Liver (tissue), 9 donors: ENCODE results near the gene STK35. TPM values are rescaled to one million over a fixed set of nuclear protein-coding genes. Genes with fewer than 3 reads are reported as not detected.
A peak's percentile ranks its signal among the peaks of the same experiment; 100 is the strongest.

Experiments used
- DNase-seq: peaks from one replicate; pipeline ENCODE4 v3.0.0-alpha.2; 2017; ENCODE audit warnings: low spot score
- H3K27ac ChIP-seq, 2 donors: one replicate each; pipeline ENCODE4 v1.7.0; 2013; ENCODE audit warnings: inconsistent platforms in 2 of 2, low read length in 2 of 2, control low read depth in 1 of 2, low read depth in 1 of 2, mild to moderate bottlenecking in 1 of 2
- H3K27me3 ChIP-seq, 4 donors: one replicate each; pipeline versions ENCODE4 v1.6.1 to v1.7.0; 2013; ENCODE audit warnings: low read length in 3 of 4, inconsistent platforms in 1 of 4, mild to moderate bottlenecking in 1 of 4, moderate library complexity in 1 of 4; ENCODE audit not compliant: control insufficient read depth in 4 of 4, insufficient read depth in 4 of 4
- H3K36me3 ChIP-seq, 4 donors: one replicate each; pipeline versions ENCODE4 v1.6.1 to v1.7.0; 2013; ENCODE audit warnings: low read length in 3 of 4, mild to moderate bottlenecking in 3 of 4, low read depth in 1 of 4, moderate library complexity in 1 of 4; ENCODE audit not compliant: control insufficient read depth in 4 of 4, insufficient read depth in 3 of 4
- H3K4me1 ChIP-seq, 4 donors: one replicate each; pipeline versions ENCODE4 v1.6.1 to v1.7.0; 2013; ENCODE audit warnings: low read length in 3 of 4, mild to moderate bottlenecking in 3 of 4, moderate library complexity in 1 of 4; ENCODE audit not compliant: control insufficient read depth in 4 of 4, insufficient read depth in 4 of 4
- H3K4me3 ChIP-seq, 3 donors: one replicate each; pipeline versions ENCODE4 v1.6.1 to v1.7.0; 2013; ENCODE audit warnings: low read length in 3 of 3, control low read depth in 1 of 3, low read depth in 1 of 3, mild to moderate bottlenecking in 1 of 3
- H3K9ac ChIP-seq, 2 donors: one replicate each; pipeline ENCODE4 v1.7.0; 2013; ENCODE audit warnings: low read length in 2 of 2, mild to moderate bottlenecking in 2 of 2, moderate library complexity in 2 of 2, control low read depth in 1 of 2, low read depth in 1 of 2
- H3K9me3 ChIP-seq, 4 donors: one replicate each; pipeline versions ENCODE4 v1.6.1 to v1.7.0; 2013; ENCODE audit warnings: low read length in 3 of 4; ENCODE audit not compliant: control insufficient read depth in 4 of 4
- ATF3 ChIP-seq: IDR thresholded peaks from 2 replicates; pipeline ENCODE4 v1.6.1; 2016; ENCODE audit warnings: antibody characterized with exemption
- CTCF ChIP-seq: fragments of 150-350 bp; IDR thresholded peaks from 2 replicates; pipeline ENCODE4 v1.5.1; 2017; ENCODE audit warnings: improper control_type of control experiment, low read depth, low read length; ENCODE audit not compliant: missing input control
- EGR1 ChIP-seq, 2 donors: IDR thresholded peaks; 2 replicates each; pipeline ENCODE4 v1.6.1; 2016 to 2018; ENCODE audit warnings: antibody characterized with exemption in 2 of 2, low read depth in 2 of 2
- FOXA1 ChIP-seq: IDR thresholded peaks from 2 replicates; pipeline ENCODE4 v1.6.1; 2016; ENCODE audit warnings: antibody characterized with exemption
- FOXA2 ChIP-seq: IDR thresholded peaks from 2 replicates; pipeline ENCODE4 v1.6.1; 2016; ENCODE audit warnings: antibody characterized with exemption
- GABPA ChIP-seq, 2 donors: IDR thresholded peaks in 1 of 2; conservative IDR thresholded peaks in 1 of 2; 2 replicates each; pipeline ENCODE4 v1.6.1; 2016; ENCODE audit warnings: antibody characterized with exemption in 2 of 2, mild to moderate bottlenecking in 1 of 2, moderate library complexity in 1 of 2
- HNF4A ChIP-seq, 2 donors: conservative IDR thresholded peaks; 2 replicates each; pipeline ENCODE4 v1.6.1; 2016; ENCODE audit warnings: antibody characterized with exemption in 2 of 2, mild to moderate bottlenecking in 2 of 2
- HNF4G ChIP-seq: IDR thresholded peaks from 2 replicates; pipeline ENCODE4 v1.6.1; 2016; ENCODE audit warnings: antibody characterized with exemption
- JUND ChIP-seq, 2 donors: IDR thresholded peaks; 2 replicates each; pipeline ENCODE4 v1.6.1; 2016; ENCODE audit warnings: antibody characterized with exemption in 2 of 2
- NR2F2 ChIP-seq: IDR thresholded peaks from 2 replicates; pipeline ENCODE4 v1.6.1; 2016; ENCODE audit warnings: antibody characterized with exemption
- RAD21 ChIP-seq, 2 donors: IDR thresholded peaks; 2 replicates each; pipeline ENCODE4 v1.6.1; 2016; ENCODE audit warnings: antibody characterized with exemption in 2 of 2, mild to moderate bottlenecking in 2 of 2
- REST ChIP-seq: IDR thresholded peaks from 2 replicates; pipeline ENCODE4 v1.6.1; 2016; ENCODE audit warnings: antibody characterized with exemption, mild to moderate bottlenecking
- RXRA ChIP-seq, 2 donors: IDR thresholded peaks; 2 replicates each; pipeline ENCODE4 v1.6.1; 2017 to 2018; ENCODE audit warnings: antibody characterized with exemption in 2 of 2, mild to moderate bottlenecking in 1 of 2
- SP1 ChIP-seq: IDR thresholded peaks from 2 replicates; pipeline ENCODE4 v1.6.1; 2018; ENCODE audit warnings: antibody characterized with exemption, mild to moderate bottlenecking
- TAF1 ChIP-seq: conservative IDR thresholded peaks from 2 replicates; pipeline ENCODE4 v1.6.1; 2016; ENCODE audit warnings: antibody characterized with exemption, mild to moderate bottlenecking
- YY1 ChIP-seq: IDR thresholded peaks from 2 replicates; pipeline ENCODE4 v1.6.1; 2016; ENCODE audit warnings: antibody characterized with exemption, mild to moderate bottlenecking
- ZBTB33 ChIP-seq: IDR thresholded peaks from 2 replicates; pipeline ENCODE4 v1.6.1; 2016; ENCODE audit warnings: antibody characterized with exemption
- WGBS: extraction: QIAGEN DNeasy Blood & Tissue Kit; methylation state at CpG from one replicate; pipeline ENCODE4 v1.1.7; 2013; 5-methylcytosine and 5-hydroxymethylcytosine counted together
- polyA plus RNA-seq, 2 donors: library from polyadenylated mRNA; stranded (reverse) in 1 of 2; unstranded in 1 of 2; fragments of 200-250 nt in 1 of 2; fragments of >200 nt in 1 of 2; fragmentation: Nextera tagmentation in 1 of 2; extraction: Ambion mirVana in 1 of 2; gene quantifications; one replicate each; pipeline versions ENCODE4 v1.2.1 to v1.2.3, GENCODE V29; 2013 to 2015
- total RNA-seq, 2 donors: library from RNA; depleted of rRNA; stranded (reverse); fragments of >200 nt; gene quantifications; one replicate each; pipeline ENCODE4 v1.2.3, GENCODE V29; 2014
- donor health status: healthy.
- donor health status: healthy.
- donor health status: healthy.
- donor health status: healthy.
- donor health status: healthy.

STK35 gene
- 10 to 100 TPM; 15.6 to 18.5 TPM for total RNA-seq
- polyA plus RNA-seq: 1 to 10 TPM; 2.5 to 4.3 TPM

- Histone ChIP-seq H3K27me3 (no peaks in the 10 kb centered on the region), H3K9me3 (no peaks in the 10 kb centered on the region), H3K4me3 (peak within 1 kb of the TSS; percentile 73 to 94 (median 88)), H3K27ac (peak within 1 kb of the TSS; percentile 99), H3K36me3 (no peaks in the 10 kb centered on the region), H3K4me1 (peaks cover 1 to 30% (median 26%) of the 10 kb centered on the region in 4 donors), H3K9ac (peak within 1 kb of the TSS; percentile 71 to 96)
- TF ChIP-seq HNF4A (conservative IDR thresholded peaks at IDR 0.05) (no peak), ATF3 (no peak), RAD21 (IDR thresholded peaks at IDR 0.05) (no peak), HNF4G (no peak), TAF1 (no peak), ZBTB33 (no peak), NR2F2 (no peak), YY1 (no peak), SP1 (no peak), RXRA (IDR thresholded peaks at IDR 0.05) (no peak), CTCF (no peak), EGR1 (IDR thresholded peaks at IDR 0.05; ENCODE audit: low read depth in 2 of 2) (no peak), JUND (IDR thresholded peaks at IDR 0.05) (no peak), FOXA1 (no peak)
- WGBS: 1% methylated on average over 32 of the region's 32 CpGs
- DNase-seq: peak; percentile 28
These were observed at the start of gene STK35 for GRCh38 chr20:2101057-2101864. Gene STK35 (plus strand): TSS chr20:2101827. CDS start chr20:2101882, 55 bp downstream.

- Histone ChIP-seq H3K9ac (no peak overlapping the region), H3K36me3 (no peaks in the 10 kb centered on the region), H3K27ac (no peak overlapping the region), H3K9me3 (peaks cover 0 to 7% (median 4%) of the 10 kb centered on the region in 4 donors), H3K4me1 (no peaks in the 10 kb centered on the region), H3K27me3 (peaks cover 0 to 6% (median 2%) of the 10 kb centered on the region in 4 donors), H3K4me3 (no peak overlapping the region)
- no peak for DNase-seq
- 43% methylated on average over 2 of the region's 2 CpGs for WGBS
- TF ChIP-seq TAF1 (no peak), YY1 (no peak), SP1 (no peak), ZBTB33 (no peak), EGR1 (IDR thresholded peaks at IDR 0.05; ENCODE audit: low read depth in 2 of 2) (no peak), JUND (IDR thresholded peaks at IDR 0.05) (no peak), HNF4G (no peak), HNF4A (conservative IDR thresholded peaks at IDR 0.05) (no peak), RXRA (IDR thresholded peaks at IDR 0.05) (no peak), FOXA1 (no peak), ATF3 (no peak), FOXA2 (no peak), CTCF (no peak), NR2F2 (no peak), REST (no peak), GABPA (IDR thresholded peaks at IDR 0.05 in 1 of 2, conservative IDR thresholded peaks at IDR 0.05 in 1 of 2) (no peak), RAD21 (IDR thresholded peaks at IDR 0.05) (no peak)
These were observed 49.7 kb upstream of the STK35 start for GRCh38 chr20:2051946-2052345.
